Uterus (tissue), 4 donors: ENCODE results near the gene FGF19. TPM values are rescaled to one million over a fixed set of nuclear protein-coding genes. Genes with fewer than 3 reads are reported as not detected.

ENCODE experiments used
- DNase-seq, 2 donors: peaks; one replicate each; pipeline ENCODE4 v3.0.0-alpha.2; 2019 to 2020
- H3K27ac ChIP-seq, 2 donors: fragments of 200-600 bp; sonication (generic); 1 replicate in 1 of 2; 2 replicates in 1 of 2; pipeline ENCODE4 v1.5.1; 2016 to 2018
- H3K27me3 ChIP-seq, 2 donors: fragments of 200-600 bp; sonication (generic); one replicate each; pipeline ENCODE4 v1.5.1; 2018 to 2019; ENCODE audit warnings: control low read depth in 1 of 2
- H3K36me3 ChIP-seq, 2 donors: fragments of 200-600 bp; sonication (generic); one replicate each; pipeline ENCODE4 v1.5.1; 2019; ENCODE audit warnings: control low read depth in 1 of 2
- H3K4me1 ChIP-seq, 2 donors: fragments of 200-600 bp; sonication (generic); one replicate each; pipeline ENCODE4 v1.5.1; 2018 to 2019; ENCODE audit warnings: control low read depth in 1 of 2
- H3K4me3 ChIP-seq, 2 donors: fragments of 200-600 bp; sonication (generic); 1 replicate in 1 of 2; 2 replicates in 1 of 2; pipeline ENCODE4 v1.5.1; 2018 to 2019; ENCODE audit warnings: mild to moderate bottlenecking in 1 of 2
- H3K9me3 ChIP-seq, 2 donors: fragments of 200-600 bp; sonication (generic); one replicate each; pipeline ENCODE4 v1.5.1; 2019; ENCODE audit warnings: control low read depth in 1 of 2
- POLR2A ChIP-seq, 2 donors: fragments of 450-650 bp; IDR thresholded peaks; one replicate each; pipeline ENCODE4 v1.6.1; 2016; ENCODE audit warnings: antibody characterized with exemption in 2 of 2, mild to moderate bottlenecking in 1 of 2, moderate library complexity in 1 of 2
- intact Hi-C: fragments of 100-400 bp; cut with DNase I; formaldehyde crosslinking; loops from one replicate; pipeline ENCODE4 v1.15.1; 2023; ENCODE audit warnings: low total_unique reads
- total RNA-seq, 4 donors: library from RNA; depleted of rRNA in 3 of 4; stranded (reverse); fragments of >200 nt in 3 of 4; gene quantifications; one replicate each; pipeline versions ENCODE4 v1.1.0 to v1.2.4, GENCODE V29; 2014 to 2023
- TF ChIP-seq, protein P1 (sequence below), 4 experiments: fragments of 200-600 bp in 2 of 4; fragments of 450-650 bp in 2 of 4; sonication (generic) in 2 of 4; IDR thresholded peaks; one replicate each; pipeline ENCODE4 v1.5.1; 2016 to 2019; ENCODE audit warnings: antibody characterized with exemption in 4 of 4, mild to moderate bottlenecking in 2 of 4, moderate library complexity in 1 of 4
- donor health status: DM: yes; HTN: yes; CAD: no.

The FGF19 gene
- total RNA-seq, 4 donors from 2014 or later = 0.97 TPM; not detected in 3

DNA sequence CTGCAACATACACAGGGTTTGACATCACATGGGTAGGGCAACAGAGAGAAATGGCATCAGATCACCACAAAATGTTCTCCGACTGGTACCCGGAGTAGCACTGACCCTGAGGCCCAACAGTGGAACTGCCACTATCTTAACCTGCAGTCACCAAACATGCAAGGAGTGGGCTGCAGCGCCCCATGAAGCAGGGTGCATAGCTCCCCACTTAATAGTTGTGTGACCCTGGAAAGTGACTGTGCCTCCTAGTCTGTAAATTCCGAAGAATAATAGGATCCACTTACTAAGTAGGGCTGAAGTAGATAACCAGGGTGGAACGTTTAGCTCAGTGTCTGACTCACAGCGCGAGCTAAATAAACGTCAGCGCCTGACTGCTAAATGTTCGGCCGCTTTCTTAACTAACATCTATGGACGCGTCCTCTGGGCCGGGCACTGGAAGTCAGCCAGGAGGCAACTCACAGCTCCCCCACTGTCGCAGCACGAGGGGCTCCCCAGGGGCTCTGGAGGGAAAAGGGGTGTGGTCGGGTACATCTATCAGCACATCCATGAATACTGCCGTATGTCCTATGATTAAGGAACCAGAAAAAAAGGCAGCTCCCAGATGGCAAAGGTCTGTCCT is 29.4 kb downstream of the FGF19 start:
- no peaks in the 10 kb centered on the region for H3K9me3 ChIP-seq
- no peak for DNase-seq
- H3K27me3 ChIP-seq = no peaks in the 10 kb centered on the region
- H3K27ac ChIP-seq = peak overlapping the region; percentile 74 to 86
- no peak for TF ChIP-seq POLR2A (IDR thresholded peaks at IDR 0.05)
- TF ChIP-seq, protein P1, sequence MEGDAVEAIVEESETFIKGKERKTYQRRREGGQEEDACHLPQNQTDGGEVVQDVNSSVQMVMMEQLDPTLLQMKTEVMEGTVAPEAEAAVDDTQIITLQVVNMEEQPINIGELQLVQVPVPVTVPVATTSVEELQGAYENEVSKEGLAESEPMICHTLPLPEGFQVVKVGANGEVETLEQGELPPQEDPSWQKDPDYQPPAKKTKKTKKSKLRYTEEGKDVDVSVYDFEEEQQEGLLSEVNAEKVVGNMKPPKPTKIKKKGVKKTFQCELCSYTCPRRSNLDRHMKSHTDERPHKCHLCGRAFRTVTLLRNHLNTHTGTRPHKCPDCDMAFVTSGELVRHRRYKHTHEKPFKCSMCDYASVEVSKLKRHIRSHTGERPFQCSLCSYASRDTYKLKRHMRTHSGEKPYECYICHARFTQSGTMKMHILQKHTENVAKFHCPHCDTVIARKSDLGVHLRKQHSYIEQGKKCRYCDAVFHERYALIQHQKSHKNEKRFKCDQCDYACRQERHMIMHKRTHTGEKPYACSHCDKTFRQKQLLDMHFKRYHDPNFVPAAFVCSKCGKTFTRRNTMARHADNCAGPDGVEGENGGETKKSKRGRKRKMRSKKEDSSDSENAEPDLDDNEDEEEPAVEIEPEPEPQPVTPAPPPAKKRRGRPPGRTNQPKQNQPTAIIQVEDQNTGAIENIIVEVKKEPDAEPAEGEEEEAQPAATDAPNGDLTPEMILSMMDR (IDR thresholded peaks at IDR 0.05) = no peak
- H3K36me3 ChIP-seq = no peaks in the 10 kb centered on the region
- H3K4me3 ChIP-seq = peak overlapping the region; percentile 87 to 99
- intact Hi-C loops = no loop called here
- H3K4me1 ChIP-seq = peaks cover 0 to 10% of the 10 kb centered on the region in 2 donors

DNA sequence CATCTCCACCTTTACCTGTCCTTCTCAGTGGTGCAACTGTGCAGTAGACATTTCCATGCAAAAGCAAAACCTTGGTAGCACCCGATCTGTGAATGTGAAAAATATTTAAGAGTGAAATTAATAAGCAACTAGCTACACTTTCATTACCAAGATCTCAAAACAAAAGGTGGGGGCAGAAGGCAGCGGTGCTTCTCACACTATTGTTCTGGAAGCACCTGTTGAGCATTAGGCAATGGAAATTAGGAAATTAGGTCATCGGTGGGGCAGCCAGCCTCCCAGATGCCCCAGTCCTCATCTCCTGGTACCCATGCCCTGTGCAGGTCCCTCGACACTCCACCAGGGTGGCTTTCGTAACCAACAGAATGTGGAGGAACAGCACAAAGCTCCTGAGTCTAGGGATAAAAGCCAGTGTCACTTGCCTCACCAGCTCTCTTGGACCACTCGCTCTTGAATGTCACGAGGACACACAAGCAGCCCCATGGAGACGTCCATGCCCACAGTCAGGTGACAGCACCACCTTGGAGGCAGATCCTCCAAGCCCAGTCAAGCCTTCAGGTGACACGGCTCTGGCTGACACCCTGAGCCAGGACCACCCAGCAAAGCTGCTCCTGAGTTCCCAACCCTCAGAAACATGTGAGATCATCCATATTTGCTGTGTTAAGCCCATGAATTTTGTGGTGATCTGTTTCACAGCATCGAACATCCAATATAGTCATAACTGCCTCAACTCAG is 31.9 kb downstream of the FGF19 start:
- H3K27me3 ChIP-seq = no peaks in the 10 kb centered on the region
- no peak overlapping the region for H3K27ac ChIP-seq
- H3K9me3 ChIP-seq = no peaks in the 10 kb centered on the region
- H3K4me3 ChIP-seq = no peak overlapping the region
- DNase-seq = no peak
- H3K36me3 ChIP-seq = no peaks in the 10 kb centered on the region
- intact Hi-C loops = no loop called here
- TF ChIP-seq, protein P1 (IDR thresholded peaks at IDR 0.05) = no peak
- TF ChIP-seq POLR2A (IDR thresholded peaks at IDR 0.05) = no peak
- peaks cover 0 to 10% of the 10 kb centered on the region in 2 donors for H3K4me1 ChIP-seq

DNA sequence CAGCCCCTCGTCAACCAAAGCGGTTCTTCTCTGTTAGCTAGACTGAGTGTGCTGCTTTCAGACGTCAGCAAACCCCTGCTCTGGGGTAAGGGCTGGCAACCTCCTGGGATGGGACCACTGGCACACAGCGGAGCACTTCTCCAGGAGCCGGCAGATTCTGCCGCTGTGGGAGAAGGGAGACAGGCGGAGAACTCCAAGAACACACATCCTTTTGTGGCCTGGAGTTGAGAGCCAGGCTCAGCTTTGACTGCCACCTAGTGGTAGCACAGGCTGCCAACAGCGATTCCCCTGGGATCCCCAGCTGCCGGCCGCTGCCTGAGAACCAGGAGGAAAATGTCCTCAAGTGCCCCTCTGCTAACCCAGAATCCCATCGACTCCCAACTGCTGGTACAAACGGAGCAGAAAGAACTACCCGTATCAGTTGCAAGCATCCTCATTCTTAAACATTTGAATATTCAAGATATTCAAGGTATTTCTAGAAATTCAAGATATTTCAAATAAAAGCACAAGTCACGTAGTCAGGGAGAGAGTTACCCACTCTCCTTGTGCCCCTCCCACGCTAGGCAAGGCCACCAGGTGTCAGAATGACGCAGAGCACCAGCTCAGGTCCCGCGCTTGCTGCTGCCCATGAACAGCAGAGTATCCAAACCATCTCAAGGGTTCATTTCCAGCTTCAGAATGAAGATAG is 33.5 kb downstream of the FGF19 start:
- intact Hi-C loops = no loop called here
- Histone ChIP-seq H3K9me3 (no peaks in the 10 kb centered on the region), H3K27ac (peak overlapping the region in 1 of 2 donors; percentile 19), H3K4me3 (no peak overlapping the region), H3K27me3 (no peaks in the 10 kb centered on the region), H3K36me3 (no peaks in the 10 kb centered on the region), H3K4me1 (peaks cover 0 to 10% of the 10 kb centered on the region in 2 donors)
- DNase-seq = peak; percentile 82 to 88
- no peak for TF ChIP-seq POLR2A (IDR thresholded peaks at IDR 0.05)
- TF ChIP-seq, protein P1 (IDR thresholded peaks at IDR 0.05) = peak; percentile 85 to 92 (median 90)

DNA sequence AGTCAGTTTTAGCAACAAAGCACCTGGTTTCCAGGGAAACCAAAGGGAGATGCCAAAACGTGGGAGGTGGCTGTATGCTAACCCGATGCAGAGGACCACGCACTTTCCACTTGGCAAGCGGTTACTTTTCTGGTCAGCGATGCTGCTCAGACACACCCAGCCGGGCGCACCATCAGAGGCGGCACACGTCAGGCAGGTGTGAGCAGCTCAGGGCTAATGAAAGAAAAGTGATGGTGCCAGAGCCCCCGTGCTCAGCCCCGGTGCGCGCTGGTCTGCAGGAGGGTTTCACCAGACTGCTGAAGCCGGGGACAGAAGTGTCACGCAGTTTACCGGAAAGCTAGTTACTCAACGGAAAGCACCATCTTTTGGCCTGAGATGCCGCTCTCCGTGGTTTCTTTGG is 34.3 kb downstream of the FGF19 start:
- Histone ChIP-seq H3K4me1 (peaks cover 0 to 9% of the 10 kb centered on the region in 2 donors), H3K9me3 (no peaks in the 10 kb centered on the region), H3K27me3 (no peaks in the 10 kb centered on the region), H3K27ac (no peak overlapping the region), H3K36me3 (no peaks in the 10 kb centered on the region), H3K4me3 (no peak overlapping the region)
- TF ChIP-seq, protein P1 (IDR thresholded peaks at IDR 0.05) = no peak
- TF ChIP-seq POLR2A (IDR thresholded peaks at IDR 0.05) = no peak
- intact Hi-C loops = loop anchor here (10.0 kb wide), 1 partner anchor 765 kb away; the partner anchor contains the start of genes IGHMBP2 and MRPL21
- peak; percentile 11 to 13 for DNase-seq
